ENCODE data around the gene FAM217B. TPM values are rescaled to one million over a fixed set of nuclear protein-coding genes. Genes with fewer than 3 reads are reported as not detected.
"Not testable (repeated sequence)": the region's sequence is repeated elsewhere in the genome, so short reads cannot be mapped to it uniquely, and the experiment has no call there.

The FAM217B gene
- total RNA-seq, 1 experiment from 2014 or later: 7.2 TPM

DNA sequence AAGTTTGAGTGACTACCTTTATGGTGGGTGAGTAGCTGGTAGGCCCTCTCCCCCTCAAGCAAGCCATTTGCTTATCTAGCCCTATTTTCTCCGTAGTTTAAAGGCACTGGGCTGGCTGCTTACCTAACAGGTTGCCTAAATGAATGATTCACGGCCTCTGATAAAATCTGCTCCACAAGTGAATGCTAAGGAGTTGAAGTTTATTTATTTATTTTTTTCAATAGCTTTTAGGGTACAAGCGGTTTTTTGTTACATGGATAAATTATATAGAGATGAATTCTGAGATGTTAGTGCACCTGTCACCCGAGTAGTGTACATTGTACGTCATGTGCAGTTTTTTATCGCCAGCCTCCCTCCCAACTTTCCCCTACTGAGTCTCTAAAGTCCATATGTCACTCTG, 9.7 kb downstream of the FAM217B start:
- Histone ChIP-seq H3K9ac (ENCODE audit: low read length) (no peak overlapping the region), H3K79me2 (ENCODE audit: low read length) (no peaks in the 10 kb centered on the region), H3K4me1 (ENCODE audit: insufficient read depth, low read length) (no peaks in the 10 kb centered on the region), H3K27ac (ENCODE audit: low read length) (no peak overlapping the region), H3K36me3 (ENCODE audit: low read depth, low read length) (no peaks in the 10 kb centered on the region; the same call in 1 of the 2 replicates), H3K27me3 (ENCODE audit: low read length) (no peaks in the 10 kb centered on the region), H3K9me3 (ENCODE audit: low read length) (no peaks in the 10 kb centered on the region), H4K20me1 (ENCODE audit: low read length) (no peaks in the 10 kb centered on the region), H2AFZ (ENCODE audit: low read length) (no peak overlapping the region), H3K4me3 (ENCODE audit: low read length) (no peak overlapping the region), H3K4me2 (ENCODE audit: low read length) (no peak overlapping the region), H3F3A (ENCODE audit: low read length, unreplicated experiment) (no peaks in the 10 kb centered on the region), H3K9me2 (replicated peaks; ENCODE audit: low read length) (no peaks in the 10 kb centered on the region)
- BruUV-seq (replicated peaks): no TSS peak
- ATAC-seq (no peak), DNase-seq (no peak)
- intact Hi-C loops (cut with micrococcal nuclease): loop anchor here (1.0 kb wide), 1 partner anchor 100 kb away; no protein-coding TSS in a partner anchor
- ChIA-PET POLR2A (ENCODE audit: unreplicated experiment) (no interaction called here), CTCF (no interaction called here)
- TF ChIP-seq, protein P1, sequence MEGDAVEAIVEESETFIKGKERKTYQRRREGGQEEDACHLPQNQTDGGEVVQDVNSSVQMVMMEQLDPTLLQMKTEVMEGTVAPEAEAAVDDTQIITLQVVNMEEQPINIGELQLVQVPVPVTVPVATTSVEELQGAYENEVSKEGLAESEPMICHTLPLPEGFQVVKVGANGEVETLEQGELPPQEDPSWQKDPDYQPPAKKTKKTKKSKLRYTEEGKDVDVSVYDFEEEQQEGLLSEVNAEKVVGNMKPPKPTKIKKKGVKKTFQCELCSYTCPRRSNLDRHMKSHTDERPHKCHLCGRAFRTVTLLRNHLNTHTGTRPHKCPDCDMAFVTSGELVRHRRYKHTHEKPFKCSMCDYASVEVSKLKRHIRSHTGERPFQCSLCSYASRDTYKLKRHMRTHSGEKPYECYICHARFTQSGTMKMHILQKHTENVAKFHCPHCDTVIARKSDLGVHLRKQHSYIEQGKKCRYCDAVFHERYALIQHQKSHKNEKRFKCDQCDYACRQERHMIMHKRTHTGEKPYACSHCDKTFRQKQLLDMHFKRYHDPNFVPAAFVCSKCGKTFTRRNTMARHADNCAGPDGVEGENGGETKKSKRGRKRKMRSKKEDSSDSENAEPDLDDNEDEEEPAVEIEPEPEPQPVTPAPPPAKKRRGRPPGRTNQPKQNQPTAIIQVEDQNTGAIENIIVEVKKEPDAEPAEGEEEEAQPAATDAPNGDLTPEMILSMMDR (conservative IDR thresholded peaks at IDR 0.05; ENCODE audit: low read depth, low read length): no peak
- no peak for TF ChIP-seq EZH2phosphoT487 (IDR thresholded peaks at IDR 0.05; ENCODE audit: borderline replicate concordance, low read length)
- no peak for TF ChIP-seq EZH2 (IDR thresholded peaks at IDR 0.05; ENCODE audit: low read length, unreplicated experiment)

DNA sequence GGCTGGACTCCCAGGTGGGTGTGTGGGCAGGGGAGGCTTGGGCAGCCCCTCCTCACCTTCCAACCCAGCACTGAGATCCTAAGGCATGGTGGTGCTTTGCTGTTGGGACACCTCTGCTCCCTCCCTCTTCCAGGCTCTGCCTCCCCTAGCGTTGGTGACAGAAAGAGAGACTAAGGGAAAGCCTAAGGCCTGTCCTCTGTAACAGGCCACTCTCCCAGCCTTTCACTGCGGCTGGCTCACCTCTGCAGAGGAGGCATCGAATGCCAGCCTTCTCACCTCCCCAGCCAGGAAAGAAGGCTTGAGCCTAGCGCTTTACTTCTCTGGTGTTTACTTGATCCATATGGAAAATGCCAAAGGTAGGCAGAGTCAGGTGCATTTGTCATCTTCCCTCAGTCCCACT, 14.5 kb downstream of the FAM217B start:
- H3K4me2 ChIP-seq (ENCODE audit: low read length): no peak overlapping the region
- CTCF ChIA-PET: interaction anchor here (0.6 to 1.1 kb wide), 4 partner anchors 20 to 171 kb away, joined by 3 to 9 read pairs (median 6); no protein-coding TSS in a partner anchor
- TF ChIP-seq, protein P1 (conservative IDR thresholded peaks at IDR 0.05; ENCODE audit: low read depth, low read length): no peak
- TF ChIP-seq EZH2 (IDR thresholded peaks at IDR 0.05; ENCODE audit: low read length, unreplicated experiment): no peak
- TF ChIP-seq EZH2phosphoT487 (IDR thresholded peaks at IDR 0.05; ENCODE audit: borderline replicate concordance, low read length): no peak
- no peaks in the 10 kb centered on the region for H4K20me1 ChIP-seq (ENCODE audit: low read length)
- BruUV-seq (replicated peaks): no TSS peak
- no peak overlapping the region for H3K9ac ChIP-seq (ENCODE audit: low read length)
- H3K36me3 ChIP-seq (ENCODE audit: low read depth, low read length): no peaks in the 10 kb centered on the region
- ATAC-seq (no peak; the same call in 1 of the 2 replicates), DNase-seq (no peak)
- H3F3A ChIP-seq (ENCODE audit: low read length, unreplicated experiment): no peaks in the 10 kb centered on the region
- H3K9me2 ChIP-seq (replicated peaks; ENCODE audit: low read length): no peaks in the 10 kb centered on the region
- POLR2A ChIA-PET (ENCODE audit: unreplicated experiment): no interaction called here
- intact Hi-C loops (cut with micrococcal nuclease): loop anchor here (1.0 kb wide), 1 partner anchor 184 kb away; no protein-coding TSS in a partner anchor
- no peak overlapping the region for H3K27ac ChIP-seq (ENCODE audit: low read length)
- H3K4me1 ChIP-seq (ENCODE audit: insufficient read depth, low read length): peaks cover 7% of the 10 kb centered on the region; the same call in 1 of the 2 replicates
- H3K9me3 ChIP-seq (ENCODE audit: low read length): no peaks in the 10 kb centered on the region
- no peak overlapping the region for H3K4me3 ChIP-seq (ENCODE audit: low read length)
- H2AFZ ChIP-seq (ENCODE audit: low read length): no peak overlapping the region
- H3K79me2 ChIP-seq (ENCODE audit: low read length): no peaks in the 10 kb centered on the region
- H3K27me3 ChIP-seq (ENCODE audit: low read length): no peaks in the 10 kb centered on the region

DNA sequence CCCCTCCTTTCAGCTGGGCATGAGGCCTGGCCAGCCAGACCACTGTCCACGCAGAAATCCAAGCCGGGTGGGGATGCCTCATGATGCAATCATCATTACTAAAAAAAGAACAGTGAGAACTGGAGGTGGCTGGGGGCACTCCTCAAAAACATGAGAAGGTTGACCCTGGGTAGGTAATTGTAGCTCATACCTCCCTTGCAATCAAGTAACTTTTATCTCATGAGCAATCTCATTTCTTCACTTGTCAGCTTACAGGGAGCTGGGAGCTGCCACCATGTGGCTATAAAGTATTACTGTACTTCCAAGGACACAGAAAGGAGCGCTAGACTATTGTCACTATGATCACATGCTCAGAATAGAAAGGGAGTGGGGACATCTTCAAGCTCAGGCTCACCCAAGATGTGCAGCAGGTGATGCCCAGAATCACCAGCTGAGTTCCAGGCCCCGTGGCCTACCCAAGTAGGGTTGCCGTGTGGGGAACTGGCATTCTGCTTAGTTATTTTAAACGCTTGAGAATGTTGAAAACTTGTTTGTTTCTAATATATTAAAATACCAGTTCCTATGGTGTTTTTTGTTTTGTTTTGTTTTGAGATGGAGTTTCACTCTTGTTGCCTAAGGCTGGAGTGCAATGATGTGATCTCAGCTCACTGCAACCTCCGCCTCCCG, 15.1 kb downstream of the FAM217B start:
- TF ChIP-seq EZH2phosphoT487 (IDR thresholded peaks at IDR 0.05; ENCODE audit: borderline replicate concordance, low read length) (no peak), EZH2 (IDR thresholded peaks at IDR 0.05; ENCODE audit: low read length, unreplicated experiment) (no peak)
- TF ChIP-seq, protein P1 (conservative IDR thresholded peaks at IDR 0.05; ENCODE audit: low read depth, low read length): peak; percentile 69
- no peaks in the 10 kb centered on the region for H3F3A ChIP-seq (ENCODE audit: low read length, unreplicated experiment)
- CTCF ChIA-PET: interaction anchor here (0.6 to 1.1 kb wide), 6 partner anchors 21 to 333 kb away, joined by 3 to 9 read pairs (median 4); no protein-coding TSS in a partner anchor
- BruUV-seq (replicated peaks): no TSS peak
- no peaks in the 10 kb centered on the region for H4K20me1 ChIP-seq (ENCODE audit: low read length)
- ATAC-seq: peak; percentile 85
- no peak overlapping the region for H3K4me2 ChIP-seq (ENCODE audit: low read length)
- intact Hi-C loops (cut with micrococcal nuclease): loop anchor here (1.0 kb wide), 1 partner anchor 185 kb away; no protein-coding TSS in a partner anchor
- peak; percentile 65 for DNase-seq
- no peaks in the 10 kb centered on the region for H3K9me3 ChIP-seq (ENCODE audit: low read length)
- POLR2A ChIA-PET (ENCODE audit: unreplicated experiment): no interaction called here
- H3K27me3 ChIP-seq (ENCODE audit: low read length): no peaks in the 10 kb centered on the region
- no peak overlapping the region for H3K4me3 ChIP-seq (ENCODE audit: low read length)
- no peak overlapping the region for H2AFZ ChIP-seq (ENCODE audit: low read length)
- no peaks in the 10 kb centered on the region for H3K9me2 ChIP-seq (replicated peaks; ENCODE audit: low read length)
- H3K79me2 ChIP-seq (ENCODE audit: low read length): no peaks in the 10 kb centered on the region
- H3K27ac ChIP-seq (ENCODE audit: low read length): no peak overlapping the region
- H3K9ac ChIP-seq (ENCODE audit: low read length): no peak overlapping the region
- H3K4me1 ChIP-seq (ENCODE audit: insufficient read depth, low read length): peaks cover 7% of the 10 kb centered on the region; the same call in 1 of the 2 replicates
- no peaks in the 10 kb centered on the region for H3K36me3 ChIP-seq (ENCODE audit: low read depth, low read length)

DNA sequence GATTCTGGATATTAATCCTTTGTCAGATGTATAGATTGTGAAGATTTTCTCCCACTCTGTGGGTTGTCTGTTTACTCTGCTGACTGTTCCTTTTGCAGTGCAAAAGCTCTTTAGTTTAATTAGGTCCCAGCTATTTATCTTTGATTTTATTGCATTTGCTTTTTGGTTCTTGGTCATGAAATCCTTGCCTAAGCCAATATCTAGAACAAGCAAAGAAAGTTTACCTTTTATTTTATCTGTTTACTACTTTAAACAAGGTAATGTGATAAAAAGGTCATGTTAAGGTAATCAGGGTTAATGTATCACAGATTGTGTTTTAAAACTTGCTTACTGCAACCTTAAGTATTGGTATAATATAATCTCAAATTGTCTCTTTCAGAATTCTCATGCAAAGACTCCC, 17.4 kb downstream of the FAM217B start:
- peak overlapping the region; percentile 38 for H3K4me2 ChIP-seq (ENCODE audit: low read length)
- POLR2A ChIA-PET (ENCODE audit: unreplicated experiment): interaction anchor here (0.7 kb wide), 1 partner anchor 13 kb away, joined by 3 read pairs; no protein-coding TSS in a partner anchor
- H3K36me3 ChIP-seq (ENCODE audit: low read depth, low read length); H3K4me3 ChIP-seq (ENCODE audit: low read length); H3K9me3 ChIP-seq (ENCODE audit: low read length); H2AFZ ChIP-seq (ENCODE audit: low read length); H3K27me3 ChIP-seq (ENCODE audit: low read length); H4K20me1 ChIP-seq (ENCODE audit: low read length); H3F3A ChIP-seq (ENCODE audit: low read length, unreplicated experiment); CTCF ChIA-PET; H3K9me2 ChIP-seq (replicated peaks; ENCODE audit: low read length); BruUV-seq (replicated peaks); H3K79me2 ChIP-seq (ENCODE audit: low read length); DNase-seq; H3K9ac ChIP-seq (ENCODE audit: low read length): not testable (repeated sequence)
- peaks cover 13% of the 10 kb centered on the region; the same call in 1 of the 2 replicates for H3K4me1 ChIP-seq (ENCODE audit: insufficient read depth, low read length)
- intact Hi-C loops (cut with micrococcal nuclease): loop anchor here (2.0 kb wide), 1 partner anchor 31 kb away; no protein-coding TSS in a partner anchor
- H3K27ac ChIP-seq (ENCODE audit: low read length): peak overlapping the region; percentile 21; the same call in 1 of the 2 replicates
- peak; percentile 37 for ATAC-seq

Measured in PC-3 (cell line).